Measurements from ENCODE around the gene KLHL29. TPM values are rescaled to one million over a fixed set of nuclear protein-coding genes. Genes with fewer than 3 reads are reported as not detected.

KLHL29 gene
- polyA plus RNA-seq, 1 of the 3 experiments (the other 2 are of a cell fraction), result 4.6 TPM

- Histone ChIP-seq H3K4me1 (ENCODE audit: control insufficient read depth in 1 of 2, insufficient read depth in 2 of 2, low read depth in 1 of 2, low read length in 1 of 2) (peaks cover 0 to 43% of the 10 kb centered on the region in 2 experiments; a peak in 1 of 4 replicates), H4K20me1 (ENCODE audit: insufficient read depth) (no peaks in the 10 kb centered on the region), H3F3A (replicated peaks; ENCODE audit: insufficient read depth) (no peaks in the 10 kb centered on the region), H3K9me2 (no peaks in the 10 kb centered on the region), H3K27me3 (ENCODE audit: insufficient read depth) (no peaks in the 10 kb centered on the region), H3K4me2 (no peak overlapping the region), H3K4me3 (ENCODE audit: low read depth in 2 of 2, low read length in 1 of 2) (no peak overlapping the region), H2AFZ (ENCODE audit: low read depth) (no peak overlapping the region), H3K79me2 (ENCODE audit: insufficient read depth) (no peaks in the 10 kb centered on the region), H3K9ac (no peak overlapping the region), H3K9me3 (no peaks in the 10 kb centered on the region), H3K27ac (ENCODE audit: low read depth in 2 of 2, low read length in 1 of 2) (no peak overlapping the region), H3K36me3 (replicated peaks in 1 of 2; ENCODE audit: control insufficient read depth in 1 of 2, insufficient read depth in 2 of 2, low read length in 1 of 2) (no peaks in the 10 kb centered on the region)
- 56% methylated on average over 9 of the region's 9 CpGs for WGBS (ENCODE audit: low lambda C conversion rate)
- no peak for TF ChIP-seq POLR2AphosphoS5 (IDR thresholded peaks at IDR 0.05; ENCODE audit: low read depth, low read length)
- ChIA-PET POLR2A (no interaction called here), CTCF (interaction anchor here (1.0 to 1.5 kb wide), 2 partner anchors 28 to 82 kb away, joined by 3 read pairs; no protein-coding TSS in a partner anchor)
- no peak for DNase-seq
These were observed 279.2 kb downstream of the KLHL29 start for GRCh38 chr2:23664066-23664788.

- TF ChIP-seq RFX5 (IDR thresholded peaks at IDR 0.05; ENCODE audit: low read length), result no peak
- no peak for TF ChIP-seq MEF2A (IDR thresholded peaks at IDR 0.05; ENCODE audit: borderline replicate concordance, low read depth)
- no peak for TF ChIP-seq GATA2 (CRISPR knock-in tag; IDR thresholded peaks at IDR 0.05)
- no peak for TF ChIP-seq NRF1 (IDR thresholded peaks at IDR 0.05; ENCODE audit: low read depth, low read length)
- no peak for TF ChIP-seq CHD2 (IDR thresholded peaks at IDR 0.05; ENCODE audit: low read length, partially characterized antibody)
- no peaks in the 10 kb centered on the region for H3K36me3 ChIP-seq (replicated peaks in 1 of 2; ENCODE audit: control insufficient read depth in 1 of 2, insufficient read depth in 2 of 2, low read length in 1 of 2)
- no peaks in the 10 kb centered on the region for H3F3A ChIP-seq (replicated peaks; ENCODE audit: insufficient read depth)
- ChIA-PET POLR2A (interaction anchor here (0.6 kb wide), 1 partner anchor 9 kb away, joined by 4 read pairs; no protein-coding TSS in a partner anchor), CTCF (interaction anchor here (1.0 to 2.5 kb wide), 4 partner anchors 9 to 53 kb away, joined by 3 to 7 read pairs (median 6); no protein-coding TSS in a partner anchor)
- H3K4me3 ChIP-seq (ENCODE audit: low read depth in 2 of 2, low read length in 1 of 2), result no peak overlapping the region
- no peak overlapping the region for H3K4me2 ChIP-seq
- no peak overlapping the region for H2AFZ ChIP-seq (ENCODE audit: low read depth)
- peaks cover 7 to 64% of the 10 kb centered on the region in 2 experiments; a peak in 1 of 4 replicates for H3K4me1 ChIP-seq (ENCODE audit: control insufficient read depth in 1 of 2, insufficient read depth in 2 of 2, low read depth in 1 of 2, low read length in 1 of 2)
- H3K9ac ChIP-seq, result no peak overlapping the region
- no peaks in the 10 kb centered on the region for H3K79me2 ChIP-seq (ENCODE audit: insufficient read depth)
- no peak overlapping the region; a peak in 1 of 4 replicates for H3K27ac ChIP-seq (ENCODE audit: low read depth in 2 of 2, low read length in 1 of 2)
- WGBS (ENCODE audit: low lambda C conversion rate), result 84% methylated on average over 10 of the region's 12 CpGs
- no peaks in the 10 kb centered on the region for H3K9me3 ChIP-seq
- H4K20me1 ChIP-seq (ENCODE audit: insufficient read depth), result no peaks in the 10 kb centered on the region
- no peak for DNase-seq
- no peaks in the 10 kb centered on the region for H3K9me2 ChIP-seq
- no peaks in the 10 kb centered on the region for H3K27me3 ChIP-seq (ENCODE audit: insufficient read depth)
These were observed 281.4 kb downstream of the KLHL29 start for GRCh38 chr2:23666241-23666979.

GRCh38 chr2:23666980-23667357, 282.0 kb downstream of the KLHL29 start:
- DNase-seq, result no peak
- no peaks in the 10 kb centered on the region for H4K20me1 ChIP-seq (ENCODE audit: insufficient read depth)
- H3K4me3 ChIP-seq (ENCODE audit: low read depth in 2 of 2, low read length in 1 of 2), result no peak overlapping the region
- ChIA-PET POLR2A (no interaction called here), CTCF (interaction anchor here (1.5 to 2.5 kb wide), 3 partner anchors 9 to 30 kb away, joined by 5 to 7 read pairs (median 6); no protein-coding TSS in a partner anchor)
- no peaks in the 10 kb centered on the region for H3K9me3 ChIP-seq
- peaks cover 7 to 69% of the 10 kb centered on the region in 2 experiments; a peak in 1 of 4 replicates for H3K4me1 ChIP-seq (ENCODE audit: control insufficient read depth in 1 of 2, insufficient read depth in 2 of 2, low read depth in 1 of 2, low read length in 1 of 2)
- H3K9me2 ChIP-seq, result no peaks in the 10 kb centered on the region
- no peak for TF ChIP-seq RXRA (IDR thresholded peaks at IDR 0.05; ENCODE audit: borderline replicate concordance, low read depth)
- no peak for TF ChIP-seq FOXJ3 (CRISPR knock-in tag; IDR thresholded peaks at IDR 0.05)
- no peak for TF ChIP-seq POLR2AphosphoS5 (IDR thresholded peaks at IDR 0.05; ENCODE audit: low read depth, low read length)
- no peak for TF ChIP-seq ELF1 (IDR thresholded peaks at IDR 0.05)
- no peak for TF ChIP-seq SIN3A (IDR thresholded peaks at IDR 0.05; ENCODE audit: borderline replicate concordance, low read depth, low read length)
- no peak for TF ChIP-seq RFX5 (IDR thresholded peaks at IDR 0.05; ENCODE audit: low read length)
- no peak overlapping the region for H2AFZ ChIP-seq (ENCODE audit: low read depth)
- WGBS (ENCODE audit: low lambda C conversion rate), result 90% methylated on average over 7 of the region's 7 CpGs
- H3K36me3 ChIP-seq (replicated peaks in 1 of 2; ENCODE audit: control insufficient read depth in 1 of 2, insufficient read depth in 2 of 2, low read length in 1 of 2), result no peaks in the 10 kb centered on the region
- H3K79me2 ChIP-seq (ENCODE audit: insufficient read depth), result no peaks in the 10 kb centered on the region
- no peak overlapping the region for H3K9ac ChIP-seq
- H3K4me2 ChIP-seq, result no peak overlapping the region
- H3K27ac ChIP-seq (ENCODE audit: low read depth in 2 of 2, low read length in 1 of 2), result no peak overlapping the region; a peak in 1 of 4 replicates
- H3F3A ChIP-seq (replicated peaks; ENCODE audit: insufficient read depth), result no peaks in the 10 kb centered on the region
- H3K27me3 ChIP-seq (ENCODE audit: insufficient read depth), result no peaks in the 10 kb centered on the region

All from SK-N-SH (cell line).